Mesenchymal stem cell (in vitro differentiated cells and primary cell): Measurements from ENCODE around the gene SLC6A8.
A peak's percentile ranks its signal among the peaks of the same experiment; 100 is the strongest.

Experiments used
- DNase-seq: peaks from one replicate; pipeline ENCODE4 v3.0.0-alpha.2; 2013
- H2AFZ ChIP-seq: one replicate; pipeline ENCODE4 v1.6.1; 2013; ENCODE audit warnings: low read depth, mild to moderate bottlenecking, control low read depth, inconsistent platforms, low read length, moderate library complexity
- H2AK5ac ChIP-seq: 2 replicates; pipeline ENCODE4 v1.6.1; 2013; ENCODE audit warnings: low read length, moderate library complexity, mild to moderate bottlenecking, inconsistent platforms; ENCODE audit not compliant: severe bottlenecking
- H2BK120ac ChIP-seq: one replicate; pipeline ENCODE4 v1.6.1; 2013; ENCODE audit warnings: low read depth, mild to moderate bottlenecking, inconsistent platforms, low read length, moderate library complexity
- H2BK12ac ChIP-seq, 2 experiments: one replicate each; pipeline ENCODE4 v1.6.1; 2013; ENCODE audit warnings: inconsistent platforms in 2 of 2, low read length in 2 of 2, mild to moderate bottlenecking in 2 of 2, moderate library complexity in 2 of 2, control low read depth in 1 of 2
- H2BK15ac ChIP-seq: one replicate; pipeline ENCODE4 v1.6.1; 2013; ENCODE audit warnings: mild to moderate bottlenecking, low read depth, inconsistent platforms; ENCODE audit not compliant: poor library complexity, severe bottlenecking
- H2BK5ac ChIP-seq: 2 replicates; pipeline ENCODE4 v1.6.1; 2013; ENCODE audit warnings: low read depth, mild to moderate bottlenecking, low read length, control low read depth, inconsistent platforms; ENCODE audit not compliant: poor library complexity, severe bottlenecking
- H3K14ac ChIP-seq, 2 experiments: one replicate each; pipeline ENCODE4 v1.6.1; 2013; ENCODE audit warnings: inconsistent platforms in 2 of 2, low read length in 2 of 2, control low read depth in 1 of 2, mild to moderate bottlenecking in 1 of 2, moderate library complexity in 1 of 2
- H3K18ac ChIP-seq, 2 experiments: one replicate each; pipeline ENCODE4 v1.6.1; 2013; ENCODE audit warnings: inconsistent platforms in 2 of 2, low read length in 2 of 2, control low read depth in 1 of 2, low read depth in 1 of 2, mild to moderate bottlenecking in 1 of 2
- H3K23ac ChIP-seq, 2 experiments: one replicate each; pipeline ENCODE4 v1.6.1; 2013; ENCODE audit warnings: inconsistent platforms in 2 of 2, low read length in 2 of 2, mild to moderate bottlenecking in 2 of 2, moderate library complexity in 2 of 2, control low read depth in 1 of 2
- H3K27ac ChIP-seq: 2 replicates; pipeline ENCODE4 v1.5.1; 2013; ENCODE audit warnings: mild to moderate bottlenecking, moderate library complexity, low read length, control low read depth, inconsistent platforms; ENCODE audit not compliant: poor library complexity, severe bottlenecking
- H3K27me3 ChIP-seq, 2 experiments: 2 replicates each; pipeline versions ENCODE4 v1.6.1 to v1.7.0; 2013; ENCODE audit warnings: low read length in 2 of 2, mild to moderate bottlenecking in 2 of 2, moderate library complexity in 2 of 2, control low read depth in 1 of 2, inconsistent platforms in 1 of 2; ENCODE audit not compliant: control insufficient read depth in 1 of 2, insufficient read depth in 1 of 2
- H3K36me3 ChIP-seq, 2 experiments: 2 replicates each; pipeline versions ENCODE4 v1.6.1 to v1.7.0; 2013; ENCODE audit warnings: low read length in 2 of 2, control low read depth in 1 of 2, inconsistent platforms in 1 of 2, low read depth in 1 of 2, mild to moderate bottlenecking in 1 of 2; ENCODE audit not compliant: insufficient read depth in 2 of 2, control insufficient read depth in 1 of 2
- H3K4ac ChIP-seq, 2 experiments: one replicate each; pipeline ENCODE4 v1.6.1; 2013; ENCODE audit warnings: inconsistent platforms in 2 of 2, low read length in 2 of 2, mild to moderate bottlenecking in 2 of 2, moderate library complexity in 2 of 2, control low read depth in 1 of 2, low read depth in 1 of 2
- H3K4me1 ChIP-seq: 2 replicates; pipeline ENCODE4 v1.6.1; 2013; ENCODE audit warnings: low read depth, low read length, control low read depth; ENCODE audit not compliant: control insufficient read depth, insufficient read depth
- H3K4me2 ChIP-seq: 2 replicates; pipeline ENCODE4 v1.6.1; 2013; ENCODE audit warnings: low read length, mild to moderate bottlenecking, inconsistent platforms; ENCODE audit not compliant: poor library complexity, severe bottlenecking
- H3K4me3 ChIP-seq, 2 experiments: 2 replicates each; pipeline versions ENCODE4 v1.5.1 to v1.7.0; 2013; ENCODE audit warnings: low read length in 2 of 2, mild to moderate bottlenecking in 2 of 2, control low read depth in 1 of 2, low read depth in 1 of 2; ENCODE audit not compliant: insufficient read depth in 1 of 2
- H3K79me1 ChIP-seq: replicated peaks from 2 replicates; pipeline ENCODE4 v1.6.1; 2013; ENCODE audit warnings: mild to moderate bottlenecking, control low read depth, low read length, inconsistent platforms; ENCODE audit not compliant: poor library complexity, severe bottlenecking
- H3K9ac ChIP-seq: 2 replicates; pipeline ENCODE4 v1.7.0; 2013; ENCODE audit warnings: mild to moderate bottlenecking, low read length, moderate library complexity
- H3K9me3 ChIP-seq: 2 replicates; pipeline ENCODE4 v1.7.0; 2013; ENCODE audit warnings: mild to moderate bottlenecking, low read length; ENCODE audit not compliant: control insufficient read depth
- H4K8ac ChIP-seq: one replicate; pipeline ENCODE4 v1.6.1; 2013; ENCODE audit warnings: inconsistent platforms, mild to moderate bottlenecking, low read length, moderate library complexity
- H4K91ac ChIP-seq: one replicate; pipeline ENCODE4 v1.6.1; 2013; ENCODE audit warnings: mild to moderate bottlenecking, low read length, inconsistent platforms
- WGBS: methylation state at CpG from one replicate; pipeline ENCODE4 v1.1.7; 2013; ENCODE audit warnings: mixed read lengths; 5-methylcytosine and 5-hydroxymethylcytosine counted together

The SLC6A8 gene

GRCh38 chrX:153647461-153648357 is 40.0 kb upstream of the SLC6A8 start:
- Histone ChIP-seq H2BK5ac (no peak overlapping the region), H3K4me1 (peaks cover 28% of the 10 kb centered on the region), H3K27ac (no peak overlapping the region), H4K8ac (no peak overlapping the region), H3K36me3 (no peaks in the 10 kb centered on the region), H3K4me2 (peak overlapping the region; percentile 47), H2BK12ac (no peak overlapping the region), H2BK15ac (no peak overlapping the region), H3K9ac (no peak overlapping the region), H3K14ac (no peak overlapping the region), H4K91ac (no peak overlapping the region), H2BK120ac (no peak overlapping the region), H2AFZ (no peak overlapping the region), H3K27me3 (peaks cover 44 to 66% of the 10 kb centered on the region in 2 experiments), H3K18ac (no peak overlapping the region), H3K4ac (no peak overlapping the region), H3K9me3 (no peaks in the 10 kb centered on the region), H3K23ac (no peak overlapping the region), H3K79me1 (no peaks in the 10 kb centered on the region), H2AK5ac (no peak overlapping the region), H3K4me3 (no peak overlapping the region)
- WGBS = 10% methylated on average over 42 of the region's 85 CpGs
- no peak for DNase-seq

GRCh38 chrX:153648358-153649177 is 39.2 kb upstream of the SLC6A8 start:
- Histone ChIP-seq H3K4me2 (no peak overlapping the region), H2BK120ac (no peak overlapping the region), H3K79me1 (no peaks in the 10 kb centered on the region), H2BK15ac (no peak overlapping the region), H3K9me3 (peaks cover 5% of the 10 kb centered on the region), H3K27ac (no peak overlapping the region), H3K9ac (no peak overlapping the region), H3K14ac (no peak overlapping the region), H3K36me3 (no peaks in the 10 kb centered on the region), H2BK12ac (no peak overlapping the region), H3K4me3 (no peak overlapping the region), H2AFZ (no peak overlapping the region), H4K8ac (no peak overlapping the region), H3K4ac (no peak overlapping the region), H2BK5ac (no peak overlapping the region), H3K27me3 (peaks cover 36 to 59% of the 10 kb centered on the region in 2 experiments), H4K91ac (no peak overlapping the region), H3K4me1 (peaks cover 20% of the 10 kb centered on the region), H3K18ac (no peak overlapping the region), H2AK5ac (no peak overlapping the region), H3K23ac (no peak overlapping the region)
- 79% methylated on average over 15 of the region's 17 CpGs for WGBS
- no peak for DNase-seq

GRCh38 chrX:153649178-153649914 is 38.4 kb upstream of the SLC6A8 start:
- no peak overlapping the region for H2BK120ac ChIP-seq
- no peak overlapping the region for H3K23ac ChIP-seq
- peaks cover 17% of the 10 kb centered on the region for H3K4me1 ChIP-seq
- H4K91ac ChIP-seq = no peak overlapping the region
- H4K8ac ChIP-seq = no peak overlapping the region
- DNase-seq = no peak
- H2AFZ ChIP-seq = no peak overlapping the region
- no peak overlapping the region for H3K18ac ChIP-seq
- H3K9ac ChIP-seq = no peak overlapping the region
- H2AK5ac ChIP-seq = no peak overlapping the region
- no peak overlapping the region for H3K4ac ChIP-seq
- no peak overlapping the region for H3K27ac ChIP-seq
- H3K79me1 ChIP-seq = no peaks in the 10 kb centered on the region
- H2BK5ac ChIP-seq = no peak overlapping the region
- H3K27me3 ChIP-seq = peaks cover 35 to 62% of the 10 kb centered on the region in 2 experiments
- H3K9me3 ChIP-seq = peaks cover 12% of the 10 kb centered on the region
- H3K4me2 ChIP-seq = no peak overlapping the region
- no peak overlapping the region for H2BK15ac ChIP-seq
- no peak overlapping the region for H2BK12ac ChIP-seq
- no peak overlapping the region for H3K4me3 ChIP-seq
- 83% methylated on average over 26 of the region's 26 CpGs for WGBS
- H3K36me3 ChIP-seq = no peaks in the 10 kb centered on the region
- H3K14ac ChIP-seq = no peak overlapping the region
